CD4-positive, alpha-beta memory T cell (primary cell): ENCODE measurements around the gene LGR4. TPM values are rescaled to one million over a fixed set of nuclear protein-coding genes. Genes with fewer than 3 reads are reported as not detected.
"Not testable (repeated sequence)": the region's sequence is repeated elsewhere in the genome, so short reads cannot be mapped to it uniquely, and the experiment has no call there.

Experiments
- CTCF ChIA-PET: fragments of 350-600 bp; sonication (Branson Sonifier 250); formaldehyde crosslinking; loops from one replicate; lab custom pipeline; 2021; ENCODE audit warnings: inconsistent platforms; ENCODE audit not compliant: partially characterized antibody; lab: Charles Lee
- POLR2A ChIA-PET: fragments of 350-600 bp; sonication (Branson Sonifier 250); formaldehyde crosslinking; loops from one replicate; lab custom pipeline; 2021; ENCODE audit not compliant: partially characterized antibody; lab: Charles Lee
- DNase-seq, 5 donors: peaks; one replicate each; pipeline versions ENCODE4 v3.0.0 to v3.0.0-alpha.2; 2020 to 2022; ENCODE audit warnings: mixed read lengths in 1 of 5
- H3K27ac ChIP-seq: one replicate; pipeline ENCODE4 v1.7.0; 2013; ENCODE audit warnings: low read depth, low read length
- H3K27me3 ChIP-seq: 2 replicates; pipeline ENCODE4 v1.7.0; 2013; ENCODE audit warnings: mild to moderate bottlenecking, low read length, moderate library complexity; ENCODE audit not compliant: insufficient read depth
- H3K36me3 ChIP-seq: 2 replicates; pipeline ENCODE4 v1.7.0; 2013; ENCODE audit warnings: mild to moderate bottlenecking, low read length, moderate library complexity; ENCODE audit not compliant: insufficient read depth
- H3K4me1 ChIP-seq: 2 replicates; pipeline ENCODE4 v1.7.0; 2013; ENCODE audit warnings: mild to moderate bottlenecking, low read length, moderate library complexity; ENCODE audit not compliant: insufficient read depth
- H3K4me3 ChIP-seq, 2 donors: one replicate each; pipeline ENCODE4 v1.7.0; 2013; ENCODE audit warnings: low read length in 2 of 2, mild to moderate bottlenecking in 1 of 2
- H3K9me3 ChIP-seq, 2 donors: one replicate each; pipeline ENCODE4 v1.7.0; 2013; ENCODE audit warnings: low read length in 2 of 2, control low read depth in 1 of 2; ENCODE audit not compliant: control insufficient read depth in 1 of 2
- H3K27ac Mint-ChIP-seq, 7 donors: one replicate each; pipeline ENCODE4 v1.8.0; 2020 to 2021; ENCODE audit warnings: mixed read lengths in 7 of 7, mild to moderate bottlenecking in 6 of 7, inconsistent platforms in 3 of 7, moderate library complexity in 3 of 7
- H3K27me3 Mint-ChIP-seq, 2 donors: one replicate each; pipeline ENCODE4 v1.8.0; 2020 to 2021; ENCODE audit warnings: mixed read lengths in 2 of 2
- H3K36me3 Mint-ChIP-seq, 2 donors: one replicate each; pipeline ENCODE4 v1.8.0; 2020 to 2021; ENCODE audit warnings: mixed read lengths in 2 of 2, inconsistent platforms in 1 of 2, mild to moderate bottlenecking in 1 of 2
- H3K4me1 Mint-ChIP-seq, 4 donors: one replicate each; pipeline ENCODE4 v1.8.0; 2020 to 2021; ENCODE audit warnings: mixed read lengths in 4 of 4, mild to moderate bottlenecking in 1 of 4
- H3K4me3 Mint-ChIP-seq, 8 donors: one replicate each; pipeline ENCODE4 v1.8.0; 2020 to 2021; ENCODE audit warnings: mixed read lengths in 8 of 8, mild to moderate bottlenecking in 7 of 8, moderate library complexity in 6 of 8, inconsistent platforms in 3 of 8
- H3K9me3 Mint-ChIP-seq, 8 donors: one replicate each; pipeline ENCODE4 v1.8.0; 2020 to 2021; ENCODE audit warnings: mixed read lengths in 8 of 8, mild to moderate bottlenecking in 5 of 8, inconsistent platforms in 3 of 8, moderate library complexity in 1 of 8
- intact Hi-C: fragments of 100-400 bp; cut with micrococcal nuclease; formaldehyde crosslinking; loops from one replicate; pipeline ENCODE4 v1.15.1; 2023
- polyA plus RNA-seq, 2 donors: library from polyadenylated mRNA; unstranded; fragments of 300-500 nt; fragmentation: Illumina TruSeq; gene quantifications; one replicate each; pipeline ENCODE4 v1.2.3, GENCODE V29; 2021
- total RNA-seq, 2 experiments: library from RNA; stranded (reverse); gene quantifications; one replicate each; pipeline ENCODE4 v1.2.3, GENCODE V29; 2021

LGR4 gene
- total and polyA plus RNA-seq, 4 experiments from 2014 or later = 0.03 to 1.6 (median 0.58) TPM

DNA sequence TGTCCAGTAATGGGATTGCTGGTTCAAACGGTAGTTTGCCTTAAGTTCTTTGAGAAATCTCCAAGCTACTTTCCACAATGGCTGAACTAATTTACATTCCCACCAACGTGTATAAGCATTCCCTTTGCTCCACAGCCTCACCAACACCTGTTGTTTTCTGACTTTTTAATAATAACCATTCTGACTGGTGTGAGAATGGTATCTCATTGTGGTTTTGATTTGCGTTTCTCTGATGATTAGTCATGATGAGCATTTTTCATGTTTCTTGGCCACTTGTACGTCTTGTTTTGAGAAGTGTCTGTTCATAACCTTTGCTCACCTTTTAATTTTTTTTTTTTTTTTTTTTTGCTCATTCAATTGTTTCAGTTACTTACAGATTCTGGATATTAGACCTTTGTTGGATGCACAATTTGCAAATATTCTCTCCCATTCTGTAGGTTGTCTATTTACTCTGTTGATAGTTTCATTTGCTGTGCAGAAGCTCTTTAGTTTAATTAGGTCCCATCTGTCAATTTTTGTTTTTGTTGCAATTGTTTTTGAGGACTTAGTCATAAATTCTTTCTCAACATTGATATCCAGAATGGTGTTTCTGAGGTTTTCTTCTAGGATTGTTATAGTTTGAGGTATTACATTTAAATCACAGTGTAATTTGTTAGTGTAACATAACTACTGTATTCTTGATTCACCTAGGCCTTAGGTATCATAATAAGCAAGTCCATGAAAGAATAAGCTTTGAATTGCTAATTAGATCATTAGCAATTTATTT, 142.5 kb downstream of the LGR4 start:
- no peak overlapping the region for H3K4me3 Mint-ChIP-seq
- H3K36me3 ChIP-seq = no peaks in the 10 kb centered on the region
- H3K36me3 Mint-ChIP-seq = peaks cover 0 to 9% of the 10 kb centered on the region in 2 donors
- H3K9me3 Mint-ChIP-seq = peaks cover 0 to 11% (median 2%) of the 10 kb centered on the region in 8 donors
- no peak overlapping the region for H3K27ac Mint-ChIP-seq
- intact Hi-C loops = no loop called here
- H3K9me3 ChIP-seq = no peaks in the 10 kb centered on the region
- H3K4me1 Mint-ChIP-seq = no peaks in the 10 kb centered on the region
- H3K27me3 ChIP-seq = no peaks in the 10 kb centered on the region
- no peak for DNase-seq
- CTCF ChIA-PET = no interaction called here
- H3K4me3 ChIP-seq = no peak overlapping the region
- H3K27ac ChIP-seq = no peak overlapping the region
- no peaks in the 10 kb centered on the region for H3K27me3 Mint-ChIP-seq
- POLR2A ChIA-PET = no interaction called here
- no peaks in the 10 kb centered on the region for H3K4me1 ChIP-seq

DNA sequence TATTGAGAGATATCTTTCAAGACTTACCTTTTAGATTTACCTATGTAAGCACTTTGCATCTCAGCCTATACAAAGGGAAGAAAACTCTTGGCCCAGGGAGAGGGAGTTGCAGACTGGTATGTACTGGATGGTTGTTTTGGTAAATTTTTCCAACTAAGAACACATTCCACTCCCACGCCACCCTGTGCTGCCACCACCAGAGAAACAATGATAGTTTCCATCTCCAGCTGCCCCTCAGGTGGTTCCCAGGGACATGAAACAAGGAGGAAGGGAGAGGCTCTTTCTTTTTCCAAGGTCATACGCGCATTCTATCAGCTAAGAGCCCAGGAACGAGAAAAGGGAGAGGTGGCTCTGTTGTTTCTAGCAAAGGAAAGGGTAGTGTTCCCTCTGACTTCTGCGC, 144.0 kb downstream of the LGR4 start:
- H3K27ac ChIP-seq = no peak overlapping the region
- ChIA-PET CTCF (no interaction called here), POLR2A (no interaction called here)
- no peaks in the 10 kb centered on the region for H3K9me3 ChIP-seq
- Mint-ChIP-seq H3K27ac (no peak overlapping the region), H3K4me3 (no peak overlapping the region), H3K27me3 (no peaks in the 10 kb centered on the region), H3K9me3 (peaks cover 0 to 11% (median 3%) of the 10 kb centered on the region in 8 donors), H3K4me1 (no peaks in the 10 kb centered on the region), H3K36me3 (peaks cover 0 to 8% of the 10 kb centered on the region in 2 donors)
- H3K4me3 ChIP-seq = no peak overlapping the region
- DNase-seq = no peak
- H3K36me3 ChIP-seq = no peaks in the 10 kb centered on the region
- H3K27me3 ChIP-seq = no peaks in the 10 kb centered on the region
- no peaks in the 10 kb centered on the region for H3K4me1 ChIP-seq
- intact Hi-C loops = no loop called here

DNA sequence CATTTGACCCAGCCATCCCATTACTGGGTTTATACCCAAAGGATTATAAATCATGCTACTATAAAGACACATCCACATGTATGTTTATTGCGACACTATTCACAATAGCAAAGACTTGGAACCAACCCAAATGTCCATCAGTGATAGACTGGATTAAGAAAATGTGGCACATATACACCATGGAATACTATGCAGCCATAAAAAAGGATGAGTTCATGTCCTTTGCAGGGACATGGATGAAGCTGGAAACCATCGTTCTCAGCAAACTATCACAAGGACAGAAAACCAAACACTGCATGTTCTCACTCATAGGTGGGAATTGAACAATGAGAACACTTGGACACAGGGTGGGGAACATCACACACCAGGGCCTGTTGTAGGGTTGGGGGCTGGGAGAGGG, 145.5 kb downstream of the LGR4 start:
- CTCF ChIA-PET, H3K9me3 ChIP-seq, H3K27me3 Mint-ChIP-seq, DNase-seq, intact Hi-C loops, H3K27me3 ChIP-seq, H3K36me3 Mint-ChIP-seq, H3K27ac Mint-ChIP-seq, H3K4me1 ChIP-seq, H3K27ac ChIP-seq, H3K4me3 Mint-ChIP-seq, H3K36me3 ChIP-seq, POLR2A ChIA-PET, H3K4me3 ChIP-seq, H3K4me1 Mint-ChIP-seq: not testable (repeated sequence)
- H3K9me3 Mint-ChIP-seq = peaks cover 0 to 11% (median 3%) of the 10 kb centered on the region in 8 donors

DNA sequence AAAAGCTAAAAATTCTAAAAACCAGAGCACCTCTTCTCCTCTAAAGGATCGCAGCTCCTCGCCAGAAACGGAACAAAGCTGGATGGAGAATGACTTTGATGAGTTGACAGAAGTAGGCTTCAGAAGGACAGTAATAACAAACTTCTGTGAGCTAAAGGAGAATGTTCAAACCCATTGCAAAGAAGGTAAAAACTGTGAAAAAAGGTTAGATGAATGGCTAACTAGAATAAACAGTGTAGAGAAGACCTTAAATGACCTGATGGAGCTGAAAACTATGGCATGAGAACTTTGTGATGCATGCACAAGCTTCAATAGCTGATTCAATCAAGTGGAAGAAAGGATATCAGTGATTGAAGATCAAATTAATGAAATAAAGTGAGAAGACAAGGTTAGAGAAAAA, 150.4 kb downstream of the LGR4 start:
- H3K27me3 ChIP-seq, CTCF ChIA-PET, H3K4me1 Mint-ChIP-seq, POLR2A ChIA-PET, H3K4me1 ChIP-seq, H3K27ac Mint-ChIP-seq, H3K4me3 Mint-ChIP-seq, H3K4me3 ChIP-seq, intact Hi-C loops, H3K36me3 ChIP-seq, H3K36me3 Mint-ChIP-seq, DNase-seq, H3K27ac ChIP-seq, H3K9me3 ChIP-seq, H3K27me3 Mint-ChIP-seq: not testable (repeated sequence)
- peaks cover 0 to 11% (median 3%) of the 10 kb centered on the region in 8 donors for H3K9me3 Mint-ChIP-seq

DNA sequence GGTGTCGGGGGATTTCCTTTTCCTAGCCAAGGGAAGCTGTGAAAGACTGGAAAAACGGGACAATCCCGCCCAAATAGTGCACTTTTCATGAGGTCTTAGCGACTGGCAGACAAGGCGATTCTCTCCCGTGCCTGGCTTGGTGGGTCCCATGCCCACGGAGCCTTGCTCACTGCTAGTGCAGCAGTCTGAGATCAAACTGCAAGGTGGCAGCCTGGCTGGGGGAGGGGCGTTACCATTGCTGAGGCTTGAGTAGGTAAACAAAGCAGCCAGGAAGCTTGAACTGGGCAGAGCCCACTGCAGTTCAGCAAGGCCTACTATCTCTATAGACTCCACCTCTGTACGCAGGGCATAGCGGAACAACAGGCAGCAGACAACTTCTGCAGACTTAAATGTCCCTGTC, 151.2 kb downstream of the LGR4 start:
- intact Hi-C loops, H3K27me3 ChIP-seq, H3K4me3 ChIP-seq, H3K27me3 Mint-ChIP-seq, H3K27ac Mint-ChIP-seq, H3K27ac ChIP-seq, H3K4me1 Mint-ChIP-seq, CTCF ChIA-PET, H3K36me3 Mint-ChIP-seq, H3K36me3 ChIP-seq, POLR2A ChIA-PET, H3K4me1 ChIP-seq, H3K4me3 Mint-ChIP-seq, DNase-seq, H3K9me3 ChIP-seq: not testable (repeated sequence)
- peaks cover 0 to 11% (median 3%) of the 10 kb centered on the region in 8 donors for H3K9me3 Mint-ChIP-seq

DNA sequence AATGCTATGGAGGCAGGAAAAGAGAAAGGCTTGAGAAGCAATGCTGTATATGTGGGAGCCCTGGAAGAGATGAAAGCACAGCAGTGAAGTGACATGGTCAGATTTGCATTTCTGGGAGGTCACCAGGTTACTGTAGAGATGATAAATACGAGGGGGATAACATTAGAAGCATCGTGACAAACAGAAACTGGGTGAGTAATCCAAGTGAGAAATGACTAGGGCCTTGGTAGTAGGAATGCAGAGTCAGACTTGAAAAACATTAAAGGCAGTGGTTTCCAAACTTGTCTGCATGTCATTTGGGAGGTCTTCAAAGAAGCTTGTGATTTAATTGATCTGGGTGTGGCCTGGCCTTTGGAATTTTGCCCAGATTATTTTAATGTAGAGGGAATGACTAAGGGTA, 153.5 kb downstream of the LGR4 start:
- no peaks in the 10 kb centered on the region for H3K9me3 ChIP-seq
- H3K4me3 Mint-ChIP-seq = no peak overlapping the region
- H3K27ac ChIP-seq = no peak overlapping the region
- peaks cover 0 to 2% (median under 1%) of the 10 kb centered on the region in 4 donors for H3K4me1 Mint-ChIP-seq
- peaks cover 0 to 2% (median 0%) of the 10 kb centered on the region in 8 donors for H3K9me3 Mint-ChIP-seq
- no peaks in the 10 kb centered on the region for H3K27me3 Mint-ChIP-seq
- intact Hi-C loops = no loop called here
- no peak for DNase-seq
- no peaks in the 10 kb centered on the region for H3K36me3 Mint-ChIP-seq
- no peaks in the 10 kb centered on the region for H3K4me1 ChIP-seq
- H3K27ac Mint-ChIP-seq = no peak overlapping the region
- no peaks in the 10 kb centered on the region for H3K36me3 ChIP-seq
- CTCF ChIA-PET = no interaction called here
- H3K4me3 ChIP-seq = no peak overlapping the region
- no peaks in the 10 kb centered on the region for H3K27me3 ChIP-seq
- POLR2A ChIA-PET = no interaction called here

DNA sequence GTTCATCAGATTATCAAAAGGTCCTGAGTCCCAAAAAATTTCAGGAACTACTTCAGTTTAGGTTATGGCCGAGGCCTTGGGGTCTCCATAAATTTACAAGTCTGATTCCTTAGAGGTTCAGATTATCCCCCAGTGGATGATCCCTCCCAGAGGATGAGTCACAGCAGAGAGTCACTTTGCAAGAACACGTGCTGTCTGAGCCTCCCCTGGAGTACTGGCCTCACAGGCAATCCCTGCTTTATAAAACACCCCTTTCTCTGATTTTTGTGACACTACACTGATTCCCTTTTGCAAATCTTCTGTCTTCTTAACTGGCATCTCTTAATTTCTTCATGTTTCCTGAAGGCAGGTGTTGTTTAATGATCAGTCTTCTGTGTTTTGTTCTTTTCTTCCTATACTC, 154.8 kb downstream of the LGR4 start:
- no peaks in the 10 kb centered on the region for H3K36me3 Mint-ChIP-seq
- POLR2A ChIA-PET = no interaction called here

More for the DNA sequence above, 154.8 kb downstream of the LGR4 start:
- intact Hi-C loops = no loop called here
- Mint-ChIP-seq H3K4me1 (peaks cover 0 to 2% (median under 1%) of the 10 kb centered on the region in 4 donors), H3K27ac (no peak overlapping the region), H3K9me3 (peaks cover 0 to 2% (median 0%) of the 10 kb centered on the region in 8 donors), H3K4me3 (no peak overlapping the region), H3K27me3 (peaks cover 0 to under 1% of the 10 kb centered on the region in 2 donors)
- H3K27me3 ChIP-seq = no peaks in the 10 kb centered on the region
- DNase-seq = no peak
- CTCF ChIA-PET = no interaction called here
- no peak overlapping the region for H3K4me3 ChIP-seq
- no peaks in the 10 kb centered on the region for H3K36me3 ChIP-seq
- no peaks in the 10 kb centered on the region for H3K9me3 ChIP-seq
- H3K4me1 ChIP-seq = no peaks in the 10 kb centered on the region
- no peak overlapping the region for H3K27ac ChIP-seq
